Measurements from ENCODE around the gene LIMS4.
"Not testable (repeated sequence)": the region's sequence is repeated elsewhere in the genome, so short reads cannot be mapped to it uniquely, and the experiment has no call there.

DNA sequence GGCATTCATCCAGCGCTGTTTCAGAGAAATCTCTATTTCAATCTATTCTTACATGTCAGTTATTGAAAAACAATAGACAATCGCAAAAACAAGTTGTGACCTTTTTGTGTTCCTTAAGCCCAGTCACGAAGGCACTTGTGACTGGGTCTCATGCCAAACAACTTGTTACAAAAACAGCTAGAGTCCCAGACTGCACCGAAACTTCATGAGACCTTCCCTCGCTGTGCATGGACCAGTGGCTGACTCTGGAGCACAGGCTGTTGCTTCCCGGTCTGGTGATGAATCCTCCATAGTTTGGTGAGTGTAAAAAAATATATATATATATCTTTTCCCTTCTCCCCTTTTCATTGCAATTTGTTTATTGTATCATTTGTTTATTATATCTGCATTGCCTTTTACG, 4.8 kb upstream of the LIMS4 start:
- not testable (repeated sequence) for TF ChIP-seq POLR2A (IDR thresholded peaks at IDR 0.05; ENCODE audit: low read depth, low read length); POU2F2 (IDR thresholded peaks at IDR 0.05; ENCODE audit: low read depth, low read length); TAF1 (IDR thresholded peaks at IDR 0.05; ENCODE audit: low read depth, low read length); PAX5 (IDR thresholded peaks at IDR 0.05; ENCODE audit: insufficient read depth, low read length, severe bottlenecking); POLR2AphosphoS5 (IDR thresholded peaks at IDR 0.05; ENCODE audit: low read depth, low read length); SPI1 (IDR thresholded peaks at IDR 0.05; ENCODE audit: low read depth, low read length)

Data from GM12891 (cell line).